ENCODE data around the gene LSAMP. TPM values are rescaled to one million over a fixed set of nuclear protein-coding genes. Genes with fewer than 3 reads are reported as not detected.

LSAMP gene
- total and polyA plus RNA-seq, 9 of the 15 experiments (the other 6 are each of a cell fraction or from before 2014, with no cell fraction given), result 0.09 to 0.11 TPM; not detected in 7

DNA sequence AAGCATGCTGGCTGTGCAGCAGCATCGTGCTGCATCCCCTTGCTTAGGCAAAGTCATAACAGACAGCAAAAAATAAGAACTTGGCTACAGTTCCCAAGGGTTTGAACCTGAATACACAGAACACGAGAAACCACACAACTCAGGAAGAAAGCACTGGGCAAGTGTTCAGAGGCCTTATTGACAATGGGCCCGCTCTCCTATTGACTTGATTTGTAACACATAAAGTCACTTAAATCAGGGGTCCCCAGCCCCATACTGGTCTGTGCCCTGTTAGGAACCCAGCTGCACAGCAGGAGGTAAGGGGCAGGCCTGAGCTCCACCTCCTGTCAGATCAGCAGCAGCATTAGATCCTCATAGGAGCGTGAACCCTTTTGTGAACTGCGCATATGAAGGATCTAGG, 145.1 kb downstream of the LSAMP start:
- in situ Hi-C loops (cut with MboI), result no loop called here
- Histone ChIP-seq H3K4me3 (no peak overlapping the region), H3K36me3 (ENCODE audit: control insufficient read depth, insufficient read depth, low read length) (no peaks in the 10 kb centered on the region), H3K27ac (ENCODE audit: extremely low read depth, low read depth, low read length) (no peak overlapping the region), H3K4me2 (ENCODE audit: insufficient read depth, low read length) (no peak overlapping the region), H2AFZ (ENCODE audit: low read depth, low read length) (no peak overlapping the region), H4K20me1 (replicated peaks; ENCODE audit: control insufficient read depth, insufficient read depth, low read length) (no peaks in the 10 kb centered on the region), H3K27me3 (ENCODE audit: control insufficient read depth in 2 of 2, insufficient read depth in 2 of 2, low read length in 2 of 2) (no peaks in the 10 kb centered on the region), H3K9ac (ENCODE audit: insufficient read depth in 1 of 2, low read depth in 2 of 2, low read length in 2 of 2) (no peak overlapping the region), H3K4me1 (replicated peaks in 1 of 2; ENCODE audit: control insufficient read depth in 2 of 2, insufficient read depth in 2 of 2, low read length in 2 of 2) (no peaks in the 10 kb centered on the region), H3K79me2 (ENCODE audit: control insufficient read depth, insufficient read depth, low read length) (no peaks in the 10 kb centered on the region), H3K9me3 (replicated peaks; ENCODE audit: control insufficient read depth, insufficient read depth, low read depth, low read length) (no peaks in the 10 kb centered on the region), H3K9me1 (ENCODE audit: control insufficient read depth, insufficient read depth, low read length) (no peaks in the 10 kb centered on the region)
- POLR2A ChIA-PET, result interaction anchor here (0.6 kb wide), 1 partner anchor 41 kb away, joined by 3 read pairs; no protein-coding TSS in a partner anchor
- intact Hi-C loops (cut with micrococcal nuclease), result no loop called here
- TF ChIP-seq, protein P1, sequence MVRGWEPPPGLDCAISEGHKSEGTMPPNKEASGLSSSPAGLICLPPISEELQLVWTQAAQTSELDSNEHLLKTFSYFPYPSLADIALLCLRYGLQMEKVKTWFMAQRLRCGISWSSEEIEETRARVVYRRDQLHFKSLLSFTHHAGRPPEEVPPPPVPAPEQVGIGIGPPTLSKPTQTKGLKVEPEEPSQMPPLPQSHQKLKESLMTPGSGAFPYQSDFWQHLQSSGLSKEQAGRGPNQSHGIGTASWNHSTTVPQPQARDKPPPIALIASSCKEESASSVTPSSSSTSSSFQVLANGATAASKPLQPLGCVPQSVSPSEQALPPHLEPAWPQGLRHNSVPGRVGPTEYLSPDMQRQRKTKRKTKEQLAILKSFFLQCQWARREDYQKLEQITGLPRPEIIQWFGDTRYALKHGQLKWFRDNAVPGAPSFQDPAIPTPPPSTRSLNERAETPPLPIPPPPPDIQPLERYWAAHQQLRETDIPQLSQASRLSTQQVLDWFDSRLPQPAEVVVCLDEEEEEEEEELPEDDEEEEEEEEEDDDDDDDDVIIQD (CRISPR knock-in tag; IDR thresholded peaks at IDR 0.05), result no peak
- TF ChIP-seq POU5F1 (IDR thresholded peaks at IDR 0.05; ENCODE audit: borderline replicate concordance, low read depth, low read length, partially characterized antibody) (no peak), ZNF507 (tag; conservative IDR thresholded peaks at IDR 0.05) (no peak), NR1H2 (CRISPR knock-in tag; IDR thresholded peaks at IDR 0.05) (no peak), SETDB1 (IDR thresholded peaks at IDR 0.05; ENCODE audit: low read length) (no peak), ZNF589 (CRISPR knock-in tag; IDR thresholded peaks at IDR 0.05; ENCODE audit: low read depth) (no peak), TSC22D4 (tag; IDR thresholded peaks at IDR 0.05) (no peak), RBBP5 (IDR thresholded peaks at IDR 0.05; ENCODE audit: borderline replicate concordance, insufficient read depth, low read length, poor library complexity, severe bottlenecking) (no peak), ZNF764 (CRISPR knock-in tag; IDR thresholded peaks at IDR 0.05; ENCODE audit: low read depth) (no peak), ZNF232 (CRISPR knock-in tag; IDR thresholded peaks at IDR 0.05) (no peak), C11orf30 (IDR thresholded peaks at IDR 0.05; ENCODE audit: low read depth) (no peak), GABPB2 (CRISPR knock-in tag; conservative IDR thresholded peaks at IDR 0.05) (no peak), SNRNP70 (optimal IDR thresholded peaks at IDR 0.05; ENCODE audit: low read depth, low read length) (no peak)
- TF ChIP-seq, protein P2, sequence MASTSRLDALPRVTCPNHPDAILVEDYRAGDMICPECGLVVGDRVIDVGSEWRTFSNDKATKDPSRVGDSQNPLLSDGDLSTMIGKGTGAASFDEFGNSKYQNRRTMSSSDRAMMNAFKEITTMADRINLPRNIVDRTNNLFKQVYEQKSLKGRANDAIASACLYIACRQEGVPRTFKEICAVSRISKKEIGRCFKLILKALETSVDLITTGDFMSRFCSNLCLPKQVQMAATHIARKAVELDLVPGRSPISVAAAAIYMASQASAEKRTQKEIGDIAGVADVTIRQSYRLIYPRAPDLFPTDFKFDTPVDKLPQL (IDR thresholded peaks at IDR 0.05; ENCODE audit: extremely low read depth, insufficient read length), result no peak
- TF ChIP-seq, protein P3, sequence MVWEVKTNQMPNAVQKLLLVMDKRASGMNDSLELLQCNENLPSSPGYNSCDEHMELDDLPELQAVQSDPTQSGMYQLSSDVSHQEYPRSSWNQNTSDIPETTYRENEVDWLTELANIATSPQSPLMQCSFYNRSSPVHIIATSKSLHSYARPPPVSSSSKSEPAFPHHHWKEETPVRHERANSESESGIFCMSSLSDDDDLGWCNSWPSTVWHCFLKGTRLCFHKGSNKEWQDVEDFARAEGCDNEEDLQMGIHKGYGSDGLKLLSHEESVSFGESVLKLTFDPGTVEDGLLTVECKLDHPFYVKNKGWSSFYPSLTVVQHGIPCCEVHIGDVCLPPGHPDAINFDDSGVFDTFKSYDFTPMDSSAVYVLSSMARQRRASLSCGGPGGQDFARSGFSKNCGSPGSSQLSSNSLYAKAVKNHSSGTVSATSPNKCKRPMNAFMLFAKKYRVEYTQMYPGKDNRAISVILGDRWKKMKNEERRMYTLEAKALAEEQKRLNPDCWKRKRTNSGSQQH (CRISPR knock-in tag; IDR thresholded peaks at IDR 0.05), result no peak
- TF ChIP-seq, protein P4, sequence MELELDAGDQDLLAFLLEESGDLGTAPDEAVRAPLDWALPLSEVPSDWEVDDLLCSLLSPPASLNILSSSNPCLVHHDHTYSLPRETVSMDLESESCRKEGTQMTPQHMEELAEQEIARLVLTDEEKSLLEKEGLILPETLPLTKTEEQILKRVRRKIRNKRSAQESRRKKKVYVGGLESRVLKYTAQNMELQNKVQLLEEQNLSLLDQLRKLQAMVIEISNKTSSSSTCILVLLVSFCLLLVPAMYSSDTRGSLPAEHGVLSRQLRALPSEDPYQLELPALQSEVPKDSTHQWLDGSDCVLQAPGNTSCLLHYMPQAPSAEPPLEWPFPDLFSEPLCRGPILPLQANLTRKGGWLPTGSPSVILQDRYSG (tag; conservative IDR thresholded peaks at IDR 0.05; ENCODE audit: low read depth), result no peak
- TF ChIP-seq, protein P5, sequence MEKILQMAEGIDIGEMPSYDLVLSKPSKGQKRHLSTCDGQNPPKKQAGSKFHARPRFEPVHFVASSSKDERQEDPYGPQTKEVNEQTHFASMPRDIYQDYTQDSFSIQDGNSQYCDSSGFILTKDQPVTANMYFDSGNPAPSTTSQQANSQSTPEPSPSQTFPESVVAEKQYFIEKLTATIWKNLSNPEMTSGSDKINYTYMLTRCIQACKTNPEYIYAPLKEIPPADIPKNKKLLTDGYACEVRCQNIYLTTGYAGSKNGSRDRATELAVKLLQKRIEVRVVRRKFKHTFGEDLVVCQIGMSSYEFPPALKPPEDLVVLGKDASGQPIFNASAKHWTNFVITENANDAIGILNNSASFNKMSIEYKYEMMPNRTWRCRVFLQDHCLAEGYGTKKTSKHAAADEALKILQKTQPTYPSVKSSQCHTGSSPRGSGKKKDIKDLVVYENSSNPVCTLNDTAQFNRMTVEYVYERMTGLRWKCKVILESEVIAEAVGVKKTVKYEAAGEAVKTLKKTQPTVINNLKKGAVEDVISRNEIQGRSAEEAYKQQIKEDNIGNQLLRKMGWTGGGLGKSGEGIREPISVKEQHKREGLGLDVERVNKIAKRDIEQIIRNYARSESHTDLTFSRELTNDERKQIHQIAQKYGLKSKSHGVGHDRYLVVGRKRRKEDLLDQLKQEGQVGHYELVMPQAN (IDR thresholded peaks at IDR 0.05; ENCODE audit: borderline replicate concordance), result no peak
- 31% methylated on average over 5 of the region's 5 CpGs for WGBS (ENCODE audit: insufficient coverage, low coverage, missing lambda C conversion rate)
- FAIRE-seq, result no peak
- no TSS peak for BruUV-seq (replicated peaks)
- DNase-seq (ENCODE audit: extremely low read depth in 1 of 4, low spot score in 3 of 4), result no peak
- no peak for ATAC-seq
- CTCF ChIA-PET (ENCODE audit: low intra/inter-chr PET ratio), result no interaction called here
